Activated T-helper 2 cell treated with anti-CD3 and anti-CD28 coated beads, Interferon-gamma antibody, Interleukin-2, Interleukin-4, amounts not matched to agents 10 μg/mL and 5 μg/mL and 100 μg/mL, durations not matched to agents 14 hours and 24 hours and 36 hours (primary cell): Measurements from ENCODE around the gene NOS1AP. TPM values are rescaled to one million over a fixed set of nuclear protein-coding genes. Genes with fewer than 3 reads are reported as not detected.
"Not testable (repeated sequence)": the region's sequence is repeated elsewhere in the genome, so short reads cannot be mapped to it uniquely, and the experiment has no call there.

Experiments used
- DNase-seq: peaks from one replicate; pipeline ENCODE4 v3.0.0; 2021; ENCODE audit warnings: low spot score
- H3K27ac Mint-ChIP-seq: one replicate; pipeline ENCODE4 v1.8.0; 2021; ENCODE audit warnings: mixed read lengths
- H3K27me3 Mint-ChIP-seq: one replicate; pipeline ENCODE4 v1.8.0; 2021; ENCODE audit warnings: low read depth, mixed read lengths
- H3K36me3 Mint-ChIP-seq: one replicate; pipeline ENCODE4 v1.8.0; 2021; ENCODE audit warnings: low read depth, mixed read lengths
- H3K4me1 Mint-ChIP-seq: one replicate; pipeline ENCODE4 v1.8.0; 2021; ENCODE audit warnings: low read depth, mixed read lengths
- H3K4me3 Mint-ChIP-seq: one replicate; pipeline ENCODE4 v1.8.0; 2021; ENCODE audit warnings: low read depth, mild to moderate bottlenecking, moderate library complexity, mixed read lengths
- H3K9me3 Mint-ChIP-seq: one replicate; pipeline ENCODE4 v1.8.0; 2021; ENCODE audit warnings: mixed read lengths
- intact Hi-C: fragments of 100-400 bp; cut with micrococcal nuclease; formaldehyde crosslinking; loops from one replicate; pipeline ENCODE4 v1.15.1; 2023
- total RNA-seq: library from RNA; stranded (reverse); gene quantifications from 2 replicates; pipeline ENCODE4 v1.2.3, GENCODE V29; 2022

Gene NOS1AP
- total RNA-seq, 1 donor from 2014 or later = not detected

- intact Hi-C loops = no loop called here
- Mint-ChIP-seq H3K27ac (no peak overlapping the region), H3K36me3 (no peaks in the 10 kb centered on the region), H3K4me1 (no peaks in the 10 kb centered on the region), H3K4me3 (no peak overlapping the region), H3K9me3 (no peaks in the 10 kb centered on the region), H3K27me3 (peaks cover 8% of the 10 kb centered on the region)
- no peak for DNase-seq
These were observed 257.8 kb downstream of the NOS1AP start for GRCh38 chr1:162327144-162327787.

DNA sequence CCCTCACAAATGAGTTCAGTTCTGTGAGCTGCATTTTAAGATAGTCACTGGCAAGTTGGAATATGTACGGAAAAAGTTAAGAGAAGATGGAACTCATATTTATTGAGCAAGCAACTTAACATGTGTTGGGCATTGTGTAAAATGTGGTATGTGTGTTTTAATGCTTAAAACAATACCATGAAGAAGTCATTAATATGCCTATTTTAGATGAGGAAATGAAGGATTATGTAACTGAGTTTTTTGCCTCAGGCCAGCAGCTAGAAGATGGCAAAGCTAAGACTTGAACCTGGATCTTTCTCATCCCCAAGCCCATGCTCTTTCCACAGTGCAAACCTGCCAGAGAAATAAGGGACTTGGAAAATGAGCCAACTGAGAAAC is 258.3 kb downstream of the NOS1AP start:
- Mint-ChIP-seq H3K4me3 (no peak overlapping the region), H3K4me1 (no peaks in the 10 kb centered on the region), H3K27ac (no peak overlapping the region), H3K36me3 (no peaks in the 10 kb centered on the region), H3K27me3 (peaks cover 8% of the 10 kb centered on the region), H3K9me3 (no peaks in the 10 kb centered on the region)
- no peak for DNase-seq
- intact Hi-C loops = no loop called here

GRCh38 chr1:162328512-162328911 is 259.0 kb downstream of the NOS1AP start:
- H3K27ac Mint-ChIP-seq = no peak overlapping the region
- no peaks in the 10 kb centered on the region for H3K36me3 Mint-ChIP-seq
- no peaks in the 10 kb centered on the region for H3K4me1 Mint-ChIP-seq
- DNase-seq = no peak
- H3K27me3 Mint-ChIP-seq = peaks cover 8% of the 10 kb centered on the region
- intact Hi-C loops = no loop called here
- H3K4me3 Mint-ChIP-seq = no peak overlapping the region
- H3K9me3 Mint-ChIP-seq = no peaks in the 10 kb centered on the region

GRCh38 chr1:162329826-162330225 is 260.3 kb downstream of the NOS1AP start:
- Mint-ChIP-seq H3K27me3 (peaks cover 6% of the 10 kb centered on the region), H3K27ac (no peak overlapping the region), H3K4me1 (no peaks in the 10 kb centered on the region), H3K36me3 (no peaks in the 10 kb centered on the region), H3K4me3 (no peak overlapping the region), H3K9me3 (no peaks in the 10 kb centered on the region)
- intact Hi-C loops = no loop called here
- no peak for DNase-seq

DNA sequence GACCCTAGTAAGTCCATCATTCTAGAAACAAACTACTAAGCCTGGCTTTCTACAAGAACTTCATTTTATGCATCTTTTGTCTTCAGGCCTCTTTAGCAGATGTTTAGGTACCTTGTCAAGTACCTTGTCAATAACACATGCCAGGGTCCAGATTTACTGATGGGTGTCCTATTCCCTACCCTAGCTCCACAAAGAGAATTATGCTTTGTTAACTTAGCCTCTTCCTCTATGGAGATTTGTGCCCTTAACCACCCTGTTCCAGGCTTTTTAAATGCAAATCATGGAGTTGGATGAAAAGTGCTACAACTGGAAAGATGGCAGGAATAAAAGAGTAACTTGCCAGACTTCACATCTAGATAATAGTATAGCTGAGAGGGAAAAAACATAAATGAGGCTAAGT is 264.5 kb downstream of the NOS1AP start:
- Mint-ChIP-seq H3K4me3 (no peak overlapping the region), H3K9me3 (no peaks in the 10 kb centered on the region), H3K4me1 (no peaks in the 10 kb centered on the region), H3K27ac (no peak overlapping the region), H3K36me3 (no peaks in the 10 kb centered on the region), H3K27me3 (peaks cover 14% of the 10 kb centered on the region)
- no peak for DNase-seq
- intact Hi-C loops = no loop called here

GRCh38 chr1:162335126-162335525 is 265.6 kb downstream of the NOS1AP start:
- Mint-ChIP-seq H3K27me3 (peaks cover 18% of the 10 kb centered on the region), H3K9me3 (no peaks in the 10 kb centered on the region), H3K36me3 (no peaks in the 10 kb centered on the region), H3K27ac (no peak overlapping the region), H3K4me1 (no peaks in the 10 kb centered on the region), H3K4me3 (no peak overlapping the region)
- intact Hi-C loops = no loop called here
- no peak for DNase-seq

GRCh38 chr1:162336621-162337285 is 267.3 kb downstream of the NOS1AP start:
- H3K4me1 Mint-ChIP-seq = no peaks in the 10 kb centered on the region
- H3K27ac Mint-ChIP-seq = no peak overlapping the region
- no peaks in the 10 kb centered on the region for H3K9me3 Mint-ChIP-seq
- H3K36me3 Mint-ChIP-seq = no peaks in the 10 kb centered on the region
- DNase-seq = no peak
- H3K4me3 Mint-ChIP-seq = no peak overlapping the region
- intact Hi-C loops = no loop called here
- peaks cover 19% of the 10 kb centered on the region for H3K27me3 Mint-ChIP-seq

DNA sequence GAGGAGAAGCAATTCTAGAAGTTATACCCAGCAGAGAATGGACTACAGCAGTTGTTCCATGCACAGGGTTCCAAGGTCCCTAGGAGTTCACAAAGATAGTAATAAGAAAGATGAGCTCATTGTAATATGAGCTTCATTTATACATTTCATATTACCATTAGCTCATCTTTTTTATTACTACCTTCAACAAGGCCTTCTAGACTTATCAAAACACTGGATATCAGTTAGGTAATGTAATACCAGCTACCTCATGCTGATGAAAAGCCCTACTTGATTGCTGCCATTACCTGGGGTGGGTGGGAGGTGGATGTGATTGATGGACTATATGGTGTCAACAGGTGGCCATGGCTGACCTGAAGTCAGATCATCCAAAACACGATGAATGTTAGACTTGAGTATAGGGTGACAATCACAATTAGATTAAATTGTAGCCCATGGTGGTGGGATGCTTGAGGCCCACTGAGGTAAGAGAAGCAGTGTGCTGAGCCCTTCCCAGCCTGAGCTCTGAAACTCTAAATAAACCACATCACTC is 273.0 kb downstream of the NOS1AP start:
- Mint-ChIP-seq H3K9me3 (no peaks in the 10 kb centered on the region), H3K4me1 (no peaks in the 10 kb centered on the region), H3K27ac (no peak overlapping the region), H3K4me3 (no peak overlapping the region), H3K36me3 (no peaks in the 10 kb centered on the region), H3K27me3 (peaks cover 19% of the 10 kb centered on the region)
- intact Hi-C loops = no loop called here
- no peak for DNase-seq

DNA sequence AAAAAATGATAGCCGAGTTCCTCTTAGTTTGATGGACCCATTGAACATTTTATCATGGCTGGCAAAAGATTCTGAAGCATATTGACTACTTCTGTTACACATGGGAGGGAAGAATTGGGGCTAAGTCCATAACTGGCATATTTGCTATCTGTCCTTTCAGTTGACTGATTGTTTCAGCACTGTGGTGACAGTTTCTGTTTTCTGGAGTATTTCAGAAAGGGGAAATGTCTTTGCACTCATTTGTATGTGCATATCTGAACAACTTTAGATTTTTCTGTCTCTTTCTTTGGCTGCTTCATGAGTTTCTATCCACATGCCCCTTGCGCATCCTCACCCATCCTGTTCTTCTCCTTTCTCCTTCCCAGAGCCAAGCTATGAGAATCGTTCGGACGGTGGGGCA is 274.0 kb downstream of the NOS1AP start:
- peaks cover 17% of the 10 kb centered on the region for H3K27me3 Mint-ChIP-seq
- H3K4me1 Mint-ChIP-seq = no peaks in the 10 kb centered on the region
- intact Hi-C loops = no loop called here
- DNase-seq = no peak
- no peak overlapping the region for H3K27ac Mint-ChIP-seq
- no peak overlapping the region for H3K4me3 Mint-ChIP-seq
- H3K9me3 Mint-ChIP-seq = no peaks in the 10 kb centered on the region
- H3K36me3 Mint-ChIP-seq = no peaks in the 10 kb centered on the region

- no peaks in the 10 kb centered on the region for H3K36me3 Mint-ChIP-seq
- no peaks in the 10 kb centered on the region for H3K9me3 Mint-ChIP-seq
- no peaks in the 10 kb centered on the region for H3K4me1 Mint-ChIP-seq
- no peak overlapping the region for H3K27ac Mint-ChIP-seq
- no peak overlapping the region for H3K4me3 Mint-ChIP-seq
- DNase-seq = no peak
- peaks cover 4% of the 10 kb centered on the region for H3K27me3 Mint-ChIP-seq
- intact Hi-C loops = no loop called here
These were observed 277.8 kb downstream of the NOS1AP start for GRCh38 chr1:162347281-162347680.

DNA sequence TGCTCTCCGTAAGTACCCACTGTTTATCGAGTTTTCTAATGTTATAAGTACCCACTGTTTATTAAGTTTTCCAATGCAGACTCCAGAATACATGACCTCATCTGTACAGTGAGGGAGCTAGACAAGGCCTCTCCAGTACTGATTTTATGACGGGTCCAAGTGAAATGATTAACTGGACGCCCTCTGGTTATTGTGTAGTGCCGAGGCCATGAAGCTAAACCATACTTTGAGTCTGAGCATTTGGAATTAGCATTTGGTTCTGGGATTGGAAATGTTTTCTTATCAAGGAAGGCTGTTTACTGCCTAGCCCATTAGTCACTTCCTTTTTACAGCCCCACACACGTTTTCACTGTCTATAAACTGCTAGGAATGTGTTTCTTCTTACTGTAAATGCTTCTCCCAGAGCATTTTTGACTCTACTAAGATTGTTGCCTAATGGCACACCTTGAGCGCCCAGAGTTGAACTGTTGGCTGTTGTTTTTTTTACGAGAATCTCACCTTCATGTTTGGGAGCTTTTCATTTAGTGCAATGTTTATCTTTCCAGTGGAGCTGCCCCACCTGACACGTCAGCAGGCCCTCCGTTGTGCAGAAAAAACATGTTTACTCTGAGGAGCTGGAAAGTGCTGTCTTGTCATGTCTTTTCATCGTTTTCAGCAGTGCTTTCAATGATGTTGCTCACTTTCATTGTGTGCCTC is 280.3 kb downstream of the NOS1AP start:
- H3K27ac Mint-ChIP-seq = no peak overlapping the region

DNA sequence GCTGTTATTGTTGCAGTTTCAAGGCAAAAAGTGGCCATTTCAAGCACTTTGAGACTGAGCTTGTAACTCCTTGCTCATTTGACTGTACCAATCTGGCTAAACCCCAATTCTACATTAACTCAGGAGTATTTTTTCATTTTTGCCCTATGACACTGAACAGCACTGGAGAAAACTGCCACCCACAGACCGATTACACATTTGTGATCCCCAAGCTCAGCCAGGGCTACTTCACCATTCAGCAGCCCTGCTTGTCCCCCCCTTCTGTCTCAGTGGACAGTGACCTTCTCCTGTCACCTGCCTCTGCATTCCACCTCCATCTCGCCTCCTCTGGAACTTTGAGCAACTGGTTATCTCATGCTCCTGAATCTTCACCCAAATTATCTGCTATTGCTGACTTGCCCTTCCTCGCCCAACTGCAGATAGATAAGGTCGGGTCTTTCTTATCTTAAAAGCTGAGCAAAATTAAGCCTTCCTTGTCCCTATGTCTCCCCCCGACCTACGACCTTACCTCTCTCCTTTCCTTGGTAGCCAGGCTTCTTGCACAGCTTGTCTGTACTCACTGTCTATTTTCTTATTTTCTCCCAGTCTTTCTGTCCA is 281.9 kb downstream of the NOS1AP start:
- Mint-ChIP-seq H3K36me3 (no peaks in the 10 kb centered on the region), H3K4me3 (no peak overlapping the region)
- intact Hi-C loops = no loop called here

More for the DNA sequence above, 280.3 kb downstream of the NOS1AP start:
- Mint-ChIP-seq H3K27me3 (peaks cover 3% of the 10 kb centered on the region), H3K9me3 (no peaks in the 10 kb centered on the region), H3K36me3 (no peaks in the 10 kb centered on the region), H3K4me3 (no peak overlapping the region), H3K4me1 (no peaks in the 10 kb centered on the region)
- intact Hi-C loops = no loop called here
- DNase-seq = no peak

GRCh38 chr1:162351874-162352273 is 282.4 kb downstream of the NOS1AP start:
- H3K27ac Mint-ChIP-seq, H3K4me1 Mint-ChIP-seq, H3K27me3 Mint-ChIP-seq, DNase-seq, intact Hi-C loops, H3K9me3 Mint-ChIP-seq, H3K4me3 Mint-ChIP-seq, H3K36me3 Mint-ChIP-seq: not testable (repeated sequence)

More for the DNA sequence above, 281.9 kb downstream of the NOS1AP start:
- no peak for DNase-seq
- Mint-ChIP-seq H3K27ac (no peak overlapping the region), H3K9me3 (no peaks in the 10 kb centered on the region), H3K4me1 (no peaks in the 10 kb centered on the region), H3K27me3 (peaks cover 3% of the 10 kb centered on the region)
